H9 (cell line): ENCODE results near the gene PAFAH1B2. TPM values are rescaled to one million over a fixed set of nuclear protein-coding genes. Genes with fewer than 3 reads are reported as not detected.

ENCODE experiments used
- DNase-seq: peaks from one replicate; pipeline ENCODE4 v3.0.0-alpha.2; 2017
- H2AFZ ChIP-seq: one replicate; pipeline ENCODE4 v1.6.1; 2013; ENCODE audit warnings: mild to moderate bottlenecking, low read length, control low read depth, moderate library complexity
- H2AK5ac ChIP-seq: 2 replicates; pipeline ENCODE4 v1.6.1; 2013; ENCODE audit warnings: low read length, control low read depth, mixed read lengths; ENCODE audit not compliant: insufficient read length
- H2BK120ac ChIP-seq: one replicate; pipeline ENCODE4 v1.6.1; 2013; ENCODE audit warnings: low read depth, mild to moderate bottlenecking, low read length, control low read depth, inconsistent platforms; ENCODE audit not compliant: poor library complexity, severe bottlenecking
- H2BK12ac ChIP-seq: 2 replicates; pipeline ENCODE4 v1.6.1; 2013; ENCODE audit warnings: low read length, control low read depth, mixed read lengths, low read depth; ENCODE audit not compliant: insufficient read length
- H2BK15ac ChIP-seq: 2 replicates; pipeline ENCODE4 v1.6.1; 2013; ENCODE audit warnings: low read depth, low read length, control low read depth
- H2BK20ac ChIP-seq: one replicate; pipeline ENCODE4 v1.6.1; 2013; ENCODE audit warnings: low read depth, mild to moderate bottlenecking, low read length, control low read depth, inconsistent platforms; ENCODE audit not compliant: poor library complexity, severe bottlenecking
- H2BK5ac ChIP-seq: 2 replicates; pipeline ENCODE4 v1.6.1; 2013; ENCODE audit warnings: low read length, control low read depth, mixed read lengths; ENCODE audit not compliant: insufficient read length
- H3K14ac ChIP-seq: 2 replicates; pipeline ENCODE4 v1.6.1; 2013; ENCODE audit warnings: low read length, control low read depth; ENCODE audit not compliant: insufficient read depth
- H3K18ac ChIP-seq: 2 replicates; pipeline ENCODE4 v1.6.1; 2013; ENCODE audit warnings: low read depth, mild to moderate bottlenecking, mixed read lengths, low read length, control low read depth; ENCODE audit not compliant: insufficient read length
- H3K23ac ChIP-seq: 2 replicates; pipeline ENCODE4 v1.6.1; 2013; ENCODE audit warnings: low read length, control low read depth, mixed read lengths, low read depth; ENCODE audit not compliant: insufficient read length
- H3K23me2 ChIP-seq: 2 replicates; pipeline ENCODE4 v1.6.1; 2013; ENCODE audit warnings: low read depth, mild to moderate bottlenecking, mixed read lengths, low read length, control low read depth; ENCODE audit not compliant: insufficient read length, poor library complexity, severe bottlenecking
- H3K27ac ChIP-seq: 2 replicates; pipeline ENCODE4 v1.5.1; 2013; ENCODE audit warnings: low read length, control low read depth, mixed read lengths, low read depth; ENCODE audit not compliant: insufficient read length
- H3K27me3 ChIP-seq: 2 replicates; pipeline ENCODE4 v1.6.1; 2013; ENCODE audit warnings: low read length, control low read depth, inconsistent platforms; ENCODE audit not compliant: insufficient read depth
- H3K4ac ChIP-seq: 2 replicates; pipeline ENCODE4 v1.6.1; 2013; ENCODE audit warnings: low read depth, mild to moderate bottlenecking, control low read depth, inconsistent platforms, low read length, moderate library complexity
- H3K4me1 ChIP-seq: 2 replicates; pipeline ENCODE4 v1.6.1; 2013; ENCODE audit warnings: low read length, control low read depth, inconsistent platforms; ENCODE audit not compliant: insufficient read depth
- H3K4me2 ChIP-seq: 2 replicates; pipeline ENCODE4 v1.6.1; 2013; ENCODE audit warnings: low read length, control low read depth, mixed read lengths; ENCODE audit not compliant: insufficient read length, insufficient read depth
- H3K56ac ChIP-seq: 2 replicates; pipeline ENCODE4 v1.6.1; 2013; ENCODE audit warnings: low read depth, mild to moderate bottlenecking, mixed read lengths, low read length, control low read depth; ENCODE audit not compliant: insufficient read length
- H3K79me1 ChIP-seq: 2 replicates; pipeline ENCODE4 v1.6.1; 2013; ENCODE audit warnings: low read depth, mild to moderate bottlenecking, moderate library complexity, low read length, control low read depth, inconsistent platforms; ENCODE audit not compliant: insufficient read depth, poor library complexity, severe bottlenecking
- H3K79me2 ChIP-seq: 2 replicates; pipeline ENCODE4 v1.6.1; 2013; ENCODE audit warnings: low read length, control low read depth, inconsistent platforms; ENCODE audit not compliant: insufficient read depth
- H3K9ac ChIP-seq: 2 replicates; pipeline ENCODE4 v1.6.1; 2013; ENCODE audit warnings: low read length, control low read depth, mixed read lengths; ENCODE audit not compliant: insufficient read length; ENCODE audit errors: extremely low read depth
- H3K9me3 ChIP-seq: one replicate; pipeline ENCODE4 v1.6.1; 2013; ENCODE audit warnings: low read depth, low read length, inconsistent platforms; ENCODE audit not compliant: control insufficient read depth
- H3T11ph ChIP-seq: one replicate; pipeline ENCODE4 v1.6.1; 2013; ENCODE audit warnings: mild to moderate bottlenecking, low read length, control low read depth, inconsistent platforms
- H4K20me1 ChIP-seq: one replicate; pipeline ENCODE4 v1.6.1; 2013; ENCODE audit not compliant: control insufficient read depth, insufficient read length, insufficient read depth
- H4K5ac ChIP-seq: 2 replicates; pipeline ENCODE4 v1.6.1; 2013; ENCODE audit warnings: low read depth, mild to moderate bottlenecking, mixed read lengths, low read length, control low read depth; ENCODE audit not compliant: insufficient read length
- H4K8ac ChIP-seq: replicated peaks from 2 replicates; pipeline ENCODE4 v1.6.1; 2013; ENCODE audit warnings: low read length, control low read depth, mixed read lengths, low read depth; ENCODE audit not compliant: insufficient read length
- H4K91ac ChIP-seq: 2 replicates; pipeline ENCODE4 v1.6.1; 2013; ENCODE audit warnings: low read depth, mild to moderate bottlenecking, moderate library complexity, mixed read lengths, low read length, control low read depth; ENCODE audit not compliant: insufficient read length
- H3K27ac Mint-ChIP-seq, 3 experiments: 2 replicates in 2 of 3; 3 replicates in 1 of 3; pipeline ENCODE4 v1.8.0; 2020 to 2021; ENCODE audit warnings: mixed read lengths in 3 of 3, mild to moderate bottlenecking in 1 of 3, moderate library complexity in 1 of 3
- H3K27me3 Mint-ChIP-seq: 2 replicates; pipeline ENCODE4 v1.8.0; 2021; ENCODE audit warnings: low read depth, mild to moderate bottlenecking, moderate library complexity, mixed read lengths
- H3K36me3 Mint-ChIP-seq, 3 experiments: 2 replicates in 2 of 3; 3 replicates in 1 of 3; pipeline ENCODE4 v1.8.0; 2020 to 2021; ENCODE audit warnings: low read depth in 3 of 3, mixed read lengths in 3 of 3; ENCODE audit not compliant: insufficient read depth in 1 of 3
- H3K4me1 Mint-ChIP-seq, 2 experiments: 2 replicates each; pipeline ENCODE4 v1.8.0; 2020; ENCODE audit warnings: mixed read lengths in 2 of 2
- H3K4me3 Mint-ChIP-seq, 2 experiments: 2 replicates in 1 of 2; 3 replicates in 1 of 2; pipeline ENCODE4 v1.8.0; 2020 to 2021; ENCODE audit warnings: mild to moderate bottlenecking in 2 of 2, mixed read lengths in 2 of 2, moderate library complexity in 1 of 2
- H3K9me3 Mint-ChIP-seq, 2 experiments: 2 replicates in 1 of 2; 3 replicates in 1 of 2; pipeline ENCODE4 v1.8.0; 2020; ENCODE audit warnings: mild to moderate bottlenecking in 2 of 2, mixed read lengths in 2 of 2, moderate library complexity in 1 of 2
- WGBS: extraction: QIAGEN DNeasy Blood & Tissue Kit; methylation state at CpG from one replicate; pipeline ENCODE4 v1.1.7; 2013; ENCODE audit warnings: missing lambda C conversion rate, low lambda C conversion rate, mixed read lengths; ENCODE audit not compliant: insufficient read length; ENCODE audit errors: extremely low coverage; 5-methylcytosine and 5-hydroxymethylcytosine counted together
- total RNA-seq: library from RNA; stranded (reverse); gene quantifications from 2 replicates; pipeline ENCODE4 v1.2.1, GENCODE V29; 2021
- TF ChIP-seq, protein P1 (sequence below): fragments of 200-600 bp; sonication (generic); conservative IDR thresholded peaks from 3 replicates; pipeline ENCODE4 v1.8.0; 2021; ENCODE audit warnings: antibody characterized with exemption, mild to moderate bottlenecking

The PAFAH1B2 gene
- total RNA-seq, 1 experiment from 2014 or later: 161 TPM

DNA sequence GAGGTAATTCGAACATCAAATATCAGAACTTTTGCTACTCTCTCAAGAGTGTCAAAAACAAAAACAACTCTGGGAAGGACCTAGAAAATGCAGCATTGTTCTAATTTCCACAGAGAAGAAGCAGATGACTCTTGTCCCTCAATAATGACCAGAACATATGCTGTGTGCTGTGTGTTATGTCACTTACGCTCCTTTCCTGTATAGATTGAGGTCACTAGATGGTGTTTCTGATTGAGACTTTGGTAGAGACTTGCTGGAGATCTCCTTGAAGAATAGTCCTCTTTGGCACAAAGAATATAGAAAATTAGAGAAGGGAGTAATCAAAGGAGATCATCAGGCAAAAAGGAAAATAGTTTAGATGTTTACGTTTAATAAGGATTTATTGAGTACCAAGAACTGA lies 43.5 kb upstream of the PAFAH1B2 start:
- no peak overlapping the region for H2BK12ac ChIP-seq
- 0 out of 5 replicates have a peak, but pooled peaks cover 0 to 2% of the 10 kb centered on the region in 2 experiments for H3K9me3 Mint-ChIP-seq
- no peak overlapping the region for H3K4me3 Mint-ChIP-seq
- no peak overlapping the region for H4K5ac ChIP-seq
- no peaks in the 10 kb centered on the region for H3K36me3 Mint-ChIP-seq
- no peaks in the 10 kb centered on the region for H3K79me1 ChIP-seq
- peaks cover 23 to 27% of the 10 kb centered on the region in 2 experiments for H3K4me1 Mint-ChIP-seq
- peaks cover 6% of the 10 kb centered on the region; the same call in 1 of the 2 replicates for H3K4me1 ChIP-seq
- no peak overlapping the region for H2AK5ac ChIP-seq
- H3K27ac Mint-ChIP-seq: no peak overlapping the region
- no peak overlapping the region for H3T11ph ChIP-seq
- peaks cover 1% of the 10 kb centered on the region; the same call in 1 of the 2 replicates for H3K27me3 Mint-ChIP-seq
- H3K79me2 ChIP-seq: peaks cover 9% of the 10 kb centered on the region; the same call in 1 of the 2 replicates
- peaks cover 17% of the 10 kb centered on the region for H3K23me2 ChIP-seq
- H3K56ac ChIP-seq: no peak overlapping the region
- no peak overlapping the region for H3K23ac ChIP-seq
- H4K91ac ChIP-seq: no peak overlapping the region
- no peaks in the 10 kb centered on the region for H3K27me3 ChIP-seq
- no peak overlapping the region for H2BK20ac ChIP-seq
- DNase-seq: no peak
- TF ChIP-seq, protein P1, sequence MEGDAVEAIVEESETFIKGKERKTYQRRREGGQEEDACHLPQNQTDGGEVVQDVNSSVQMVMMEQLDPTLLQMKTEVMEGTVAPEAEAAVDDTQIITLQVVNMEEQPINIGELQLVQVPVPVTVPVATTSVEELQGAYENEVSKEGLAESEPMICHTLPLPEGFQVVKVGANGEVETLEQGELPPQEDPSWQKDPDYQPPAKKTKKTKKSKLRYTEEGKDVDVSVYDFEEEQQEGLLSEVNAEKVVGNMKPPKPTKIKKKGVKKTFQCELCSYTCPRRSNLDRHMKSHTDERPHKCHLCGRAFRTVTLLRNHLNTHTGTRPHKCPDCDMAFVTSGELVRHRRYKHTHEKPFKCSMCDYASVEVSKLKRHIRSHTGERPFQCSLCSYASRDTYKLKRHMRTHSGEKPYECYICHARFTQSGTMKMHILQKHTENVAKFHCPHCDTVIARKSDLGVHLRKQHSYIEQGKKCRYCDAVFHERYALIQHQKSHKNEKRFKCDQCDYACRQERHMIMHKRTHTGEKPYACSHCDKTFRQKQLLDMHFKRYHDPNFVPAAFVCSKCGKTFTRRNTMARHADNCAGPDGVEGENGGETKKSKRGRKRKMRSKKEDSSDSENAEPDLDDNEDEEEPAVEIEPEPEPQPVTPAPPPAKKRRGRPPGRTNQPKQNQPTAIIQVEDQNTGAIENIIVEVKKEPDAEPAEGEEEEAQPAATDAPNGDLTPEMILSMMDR: no peak
- H3K9ac ChIP-seq: no peak overlapping the region
- H2AFZ ChIP-seq: no peak overlapping the region
- H2BK15ac ChIP-seq: no peak overlapping the region
- H4K8ac ChIP-seq: no peak overlapping the region
- H3K27ac ChIP-seq: no peak overlapping the region
- WGBS: no CpG with 5 or more reads among the region's 3 CpGs
- H3K9me3 ChIP-seq: no peaks in the 10 kb centered on the region
- H2BK5ac ChIP-seq: no peak overlapping the region
- H3K14ac ChIP-seq: no peak overlapping the region
- H3K4me2 ChIP-seq: no peak overlapping the region
- no peak overlapping the region for H2BK120ac ChIP-seq
- H3K18ac ChIP-seq: no peak overlapping the region
- H4K20me1 ChIP-seq: no peaks in the 10 kb centered on the region
- H3K4ac ChIP-seq: no peak overlapping the region
